ENCODE data around the gene MUC5AC.
"Not testable (repeated sequence)": the region's sequence is repeated elsewhere in the genome, so short reads cannot be mapped to it uniquely, and the experiment has no call there.

Gene MUC5AC

GRCh38 chr11:1157645-1158591 lies at the start of gene MUC5AC:
TSS of gene MUC5AC (plus strand) at chr11:1157953. CDS start at chr11:1158000, 47 bp downstream.
- no peak for DNase-seq (ENCODE audit: low spot score)

GRCh38 chr11:1108246-1108900 lies 49.4 kb upstream of the MUC5AC start:
- DNase-seq (ENCODE audit: low spot score) = no peak

GRCh38 chr11:1109101-1109917 lies 48.4 kb upstream of the MUC5AC start:
- DNase-seq (ENCODE audit: low spot score) = no peak

- DNase-seq (ENCODE audit: low spot score) = no peak
These were observed 47.6 kb upstream of the MUC5AC start for GRCh38 chr11:1109918-1110705.

GRCh38 chr11:1111545-1112212 lies 46.1 kb upstream of the MUC5AC start:
- DNase-seq (ENCODE audit: low spot score) = no peak

GRCh38 chr11:1112351-1113191 lies 45.2 kb upstream of the MUC5AC start:
- no peak for DNase-seq (ENCODE audit: low spot score)

- no peak for DNase-seq (ENCODE audit: low spot score)
These were observed 44.1 kb upstream of the MUC5AC start for GRCh38 chr11:1113405-1114201.

GRCh38 chr11:1115292-1115691 lies 42.5 kb upstream of the MUC5AC start:
- not testable (repeated sequence) for DNase-seq (ENCODE audit: low spot score)

GRCh38 chr11:1116104-1116503 lies 41.6 kb upstream of the MUC5AC start:
- no peak for DNase-seq (ENCODE audit: low spot score)

- DNase-seq (ENCODE audit: low spot score) = no peak
These were observed 40.9 kb upstream of the MUC5AC start for GRCh38 chr11:1116666-1117390.

- no peak for DNase-seq (ENCODE audit: low spot score)
These were observed 39.8 kb upstream of the MUC5AC start for GRCh38 chr11:1117992-1118391.

- no peak for DNase-seq (ENCODE audit: low spot score)
These were observed 38.8 kb upstream of the MUC5AC start for GRCh38 chr11:1118755-1119603.

- DNase-seq (ENCODE audit: low spot score) = no peak
These were observed 38.1 kb upstream of the MUC5AC start for GRCh38 chr11:1119604-1120146.

GRCh38 chr11:1120532-1121330 lies 37.0 kb upstream of the MUC5AC start:
- no peak for DNase-seq (ENCODE audit: low spot score)

- DNase-seq (ENCODE audit: low spot score) = no peak
These were observed 36.4 kb upstream of the MUC5AC start for GRCh38 chr11:1121331-1121812.
